Measurements from ENCODE around the gene PTPN14.

The PTPN14 gene

DNA sequence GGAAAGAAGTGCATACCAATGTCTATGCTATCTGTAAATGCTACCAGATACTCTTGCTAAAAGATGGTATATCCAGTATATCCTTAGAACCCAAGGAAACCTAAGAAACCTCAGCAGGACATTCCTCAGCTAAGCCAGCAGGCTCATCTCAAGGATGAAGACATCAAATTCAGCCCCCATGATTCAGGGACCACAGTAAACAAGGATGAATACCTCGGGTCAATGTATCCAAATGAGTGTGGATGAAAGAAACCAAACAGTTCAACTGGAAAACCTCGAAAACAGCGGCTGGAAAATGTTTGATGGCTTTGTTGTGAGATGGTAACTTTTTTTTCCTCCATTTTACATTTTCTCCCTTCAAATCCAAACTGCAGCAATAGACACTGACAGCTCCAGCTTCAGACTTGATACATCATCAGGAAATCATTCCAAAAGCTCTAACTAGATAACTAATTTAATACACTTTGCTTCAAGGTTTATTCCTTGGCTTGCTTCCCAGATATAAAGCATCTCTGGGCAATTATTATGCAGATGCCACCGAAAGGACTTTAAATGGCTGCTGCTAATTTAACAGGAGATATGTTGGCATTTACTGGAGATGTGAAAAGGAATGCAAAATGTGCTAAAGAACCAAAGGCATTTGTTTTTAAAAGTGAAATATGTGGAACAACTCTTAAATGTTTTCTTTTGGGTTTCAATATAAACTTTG lies 196.8 kb downstream of the PTPN14 start:
- no peaks in the 10 kb centered on the region for H3K79me2 ChIP-seq (ENCODE audit: insufficient read depth, low read length)
- no peaks in the 10 kb centered on the region for H3K4me1 ChIP-seq (ENCODE audit: insufficient read depth, low read length, poor library complexity, severe bottlenecking)
- H3K9me3 ChIP-seq (ENCODE audit: insufficient read depth, low read depth, low read length): no peaks in the 10 kb centered on the region
- no peak overlapping the region for H3K4me3 ChIP-seq (ENCODE audit: low read length, poor library complexity, severe bottlenecking)
- no peaks in the 10 kb centered on the region for H3K9me2 ChIP-seq (replicated peaks; ENCODE audit: low read depth, low read length)
- no peaks in the 10 kb centered on the region for H3F3A ChIP-seq (ENCODE audit: low read depth)
- peaks cover 8% of the 10 kb centered on the region; the same call in 1 of the 2 replicates for H3K36me3 ChIP-seq (ENCODE audit: insufficient read depth, low read length)
- H4K20me1 ChIP-seq (ENCODE audit: insufficient read depth, low read length, poor library complexity, severe bottlenecking): no peaks in the 10 kb centered on the region
- no peak overlapping the region for H3K4me2 ChIP-seq (ENCODE audit: low read depth, low read length, poor library complexity, severe bottlenecking)
- H3K9ac ChIP-seq (ENCODE audit: low read depth, low read length, poor library complexity, severe bottlenecking): no peak overlapping the region
- H3K27me3 ChIP-seq (ENCODE audit: insufficient read depth, low read length, poor library complexity, severe bottlenecking): no peaks in the 10 kb centered on the region
- H2AFZ ChIP-seq (ENCODE audit: low read length): no peak overlapping the region
- TF ChIP-seq EZH2phosphoT487 (IDR thresholded peaks at IDR 0.05; ENCODE audit: borderline replicate concordance): no peak
- TF ChIP-seq, protein P1, sequence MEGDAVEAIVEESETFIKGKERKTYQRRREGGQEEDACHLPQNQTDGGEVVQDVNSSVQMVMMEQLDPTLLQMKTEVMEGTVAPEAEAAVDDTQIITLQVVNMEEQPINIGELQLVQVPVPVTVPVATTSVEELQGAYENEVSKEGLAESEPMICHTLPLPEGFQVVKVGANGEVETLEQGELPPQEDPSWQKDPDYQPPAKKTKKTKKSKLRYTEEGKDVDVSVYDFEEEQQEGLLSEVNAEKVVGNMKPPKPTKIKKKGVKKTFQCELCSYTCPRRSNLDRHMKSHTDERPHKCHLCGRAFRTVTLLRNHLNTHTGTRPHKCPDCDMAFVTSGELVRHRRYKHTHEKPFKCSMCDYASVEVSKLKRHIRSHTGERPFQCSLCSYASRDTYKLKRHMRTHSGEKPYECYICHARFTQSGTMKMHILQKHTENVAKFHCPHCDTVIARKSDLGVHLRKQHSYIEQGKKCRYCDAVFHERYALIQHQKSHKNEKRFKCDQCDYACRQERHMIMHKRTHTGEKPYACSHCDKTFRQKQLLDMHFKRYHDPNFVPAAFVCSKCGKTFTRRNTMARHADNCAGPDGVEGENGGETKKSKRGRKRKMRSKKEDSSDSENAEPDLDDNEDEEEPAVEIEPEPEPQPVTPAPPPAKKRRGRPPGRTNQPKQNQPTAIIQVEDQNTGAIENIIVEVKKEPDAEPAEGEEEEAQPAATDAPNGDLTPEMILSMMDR (conservative IDR thresholded peaks at IDR 0.05; ENCODE audit: low read length): no peak

DNA sequence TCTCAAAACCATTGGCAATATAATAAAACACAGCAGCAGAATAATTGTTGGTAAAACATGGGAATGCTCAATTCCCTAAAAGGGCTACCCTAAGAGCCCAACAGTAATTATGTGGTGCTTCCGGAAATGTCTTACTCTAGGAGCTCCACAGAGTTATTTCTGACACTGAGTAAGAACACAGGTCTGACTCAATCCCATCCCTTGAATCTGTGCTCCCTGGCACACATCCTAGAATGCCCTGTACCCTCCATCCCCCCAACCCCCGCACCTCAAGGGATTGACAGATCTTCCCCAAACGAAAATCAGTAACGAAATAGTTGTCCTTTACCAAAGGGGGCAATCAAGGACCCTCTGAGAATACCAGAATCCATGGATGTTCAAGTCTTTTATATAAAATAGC lies 198.6 kb downstream of the PTPN14 start:
- H3F3A ChIP-seq (ENCODE audit: low read depth): no peaks in the 10 kb centered on the region
- no peaks in the 10 kb centered on the region for H3K9me3 ChIP-seq (ENCODE audit: insufficient read depth, low read depth, low read length)
- no peak overlapping the region for H3K4me2 ChIP-seq (ENCODE audit: low read depth, low read length, poor library complexity, severe bottlenecking)
- no peaks in the 10 kb centered on the region for H3K27me3 ChIP-seq (ENCODE audit: insufficient read depth, low read length, poor library complexity, severe bottlenecking)
- TF ChIP-seq, protein P1 (conservative IDR thresholded peaks at IDR 0.05; ENCODE audit: low read length): no peak
- TF ChIP-seq EZH2phosphoT487 (IDR thresholded peaks at IDR 0.05; ENCODE audit: borderline replicate concordance): no peak
- H4K20me1 ChIP-seq (ENCODE audit: insufficient read depth, low read length, poor library complexity, severe bottlenecking): no peaks in the 10 kb centered on the region
- H3K9ac ChIP-seq (ENCODE audit: low read depth, low read length, poor library complexity, severe bottlenecking): no peak overlapping the region
- H3K9me2 ChIP-seq (replicated peaks; ENCODE audit: low read depth, low read length): no peaks in the 10 kb centered on the region
- H3K36me3 ChIP-seq (ENCODE audit: insufficient read depth, low read length): peaks cover 8% of the 10 kb centered on the region; the same call in 1 of the 2 replicates
- no peak overlapping the region for H2AFZ ChIP-seq (ENCODE audit: low read length)
- H3K79me2 ChIP-seq (ENCODE audit: insufficient read depth, low read length): no peaks in the 10 kb centered on the region
- H3K4me3 ChIP-seq (ENCODE audit: low read length, poor library complexity, severe bottlenecking): no peak overlapping the region
- no peaks in the 10 kb centered on the region for H3K4me1 ChIP-seq (ENCODE audit: insufficient read depth, low read length, poor library complexity, severe bottlenecking)

DNA sequence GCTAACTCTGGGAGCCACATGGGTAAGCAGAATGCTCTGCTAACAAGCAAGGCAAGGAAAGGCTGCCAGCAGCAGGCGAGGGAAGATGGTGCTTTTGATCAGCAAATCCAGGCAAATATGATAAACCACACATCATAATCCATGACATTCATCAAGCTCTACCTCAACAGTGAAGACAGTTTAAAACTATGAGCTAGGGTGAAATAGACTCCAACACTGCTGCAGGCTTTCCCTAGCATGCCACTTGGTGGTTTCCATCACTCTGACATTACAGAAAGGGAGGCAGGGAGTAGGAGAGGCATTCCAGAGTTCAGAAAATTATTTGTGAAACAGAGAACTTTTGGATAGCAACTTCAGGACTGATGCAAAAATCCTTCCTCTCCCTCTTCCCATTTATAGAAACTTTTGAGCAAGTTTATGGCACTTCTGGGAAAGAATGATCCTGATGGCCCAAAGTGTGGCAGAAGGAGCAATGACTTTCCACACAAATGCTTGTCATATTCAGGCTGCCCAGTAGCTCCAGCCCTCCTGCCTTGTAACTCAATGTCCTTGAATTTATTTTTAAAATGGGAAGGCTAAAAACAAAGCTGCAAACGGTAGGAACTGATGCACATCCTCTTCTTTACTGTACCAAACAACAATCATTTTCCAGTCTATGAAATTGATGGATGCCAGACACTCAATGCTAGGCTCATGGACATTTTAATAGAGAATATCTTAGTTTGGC lies 199.7 kb downstream of the PTPN14 start:
- Histone ChIP-seq H3F3A (ENCODE audit: low read depth) (no peaks in the 10 kb centered on the region), H3K36me3 (ENCODE audit: insufficient read depth, low read length) (peaks cover 7% of the 10 kb centered on the region; the same call in 1 of the 2 replicates), H3K9me3 (ENCODE audit: insufficient read depth, low read depth, low read length) (no peaks in the 10 kb centered on the region), H3K9ac (ENCODE audit: low read depth, low read length, poor library complexity, severe bottlenecking) (no peak overlapping the region), H3K27me3 (ENCODE audit: insufficient read depth, low read length, poor library complexity, severe bottlenecking) (no peaks in the 10 kb centered on the region), H3K79me2 (ENCODE audit: insufficient read depth, low read length) (no peaks in the 10 kb centered on the region), H3K4me1 (ENCODE audit: insufficient read depth, low read length, poor library complexity, severe bottlenecking) (no peaks in the 10 kb centered on the region), H3K4me3 (ENCODE audit: low read length, poor library complexity, severe bottlenecking) (no peak overlapping the region), H4K20me1 (ENCODE audit: insufficient read depth, low read length, poor library complexity, severe bottlenecking) (no peaks in the 10 kb centered on the region), H3K9me2 (replicated peaks; ENCODE audit: low read depth, low read length) (no peaks in the 10 kb centered on the region), H2AFZ (ENCODE audit: low read length) (no peak overlapping the region), H3K4me2 (ENCODE audit: low read depth, low read length, poor library complexity, severe bottlenecking) (no peak overlapping the region)
- TF ChIP-seq, protein P1 (conservative IDR thresholded peaks at IDR 0.05; ENCODE audit: low read length): no peak
